DMS153 treated with DMSO at 0.1 percent for 48 hours (cell line): ENCODE measurements around the gene CFC1B.
"Not testable (repeated sequence)": the region's sequence is repeated elsewhere in the genome, so short reads cannot be mapped to it uniquely, and the experiment has no call there.

Experiments used
- DNase-seq: peaks from one replicate; lab custom pipeline; 2025; ENCODE audit not compliant: unreplicated experiment; lab: John Stamatoyannopoulos, UW

The CFC1B gene

GRCh38 chr2:130556441-130556840, 35.4 kb downstream of the CFC1B start:
- DNase-seq: not testable (repeated sequence)

GRCh38 chr2:130566165-130566564, 45.1 kb downstream of the CFC1B start:
- not testable (repeated sequence) for DNase-seq

GRCh38 chr2:130571929-130572328, 50.9 kb downstream of the CFC1B start:
- DNase-seq: not testable (repeated sequence)

- not testable (repeated sequence) for DNase-seq
These were observed 53.2 kb downstream of the CFC1B start for GRCh38 chr2:130574230-130574629.

GRCh38 chr2:130576209-130576784, 55.3 kb downstream of the CFC1B start:
- not testable (repeated sequence) for DNase-seq

GRCh38 chr2:130577559-130577958, 56.5 kb downstream of the CFC1B start:
- not testable (repeated sequence) for DNase-seq
